Kidney (tissue), 14 donors: ENCODE data around the gene GNPTAB. TPM values are rescaled to one million over a fixed set of nuclear protein-coding genes. Genes with fewer than 3 reads are reported as not detected.

Experiments
- DNase-seq, 5 donors: peaks; one replicate each; pipeline ENCODE4 v3.0.0-alpha.2; 2013 to 2020
- FAIRE-seq: peaks from 2 replicates; lab custom pipeline; 2012; peaks lifted over from hg19 to GRCh38; lab: Jason Lieb, UNC
- H3K27ac ChIP-seq, 2 donors: one replicate each; pipeline ENCODE4 v1.7.0; 2013; ENCODE audit warnings: low read depth in 2 of 2, low read length in 2 of 2, inconsistent platforms in 1 of 2
- H3K27me3 ChIP-seq: one replicate; pipeline ENCODE4 v1.7.1; 2013; ENCODE audit warnings: low read length, inconsistent platforms; ENCODE audit not compliant: control insufficient read depth, insufficient read depth
- H3K36me3 ChIP-seq, 3 donors: one replicate each; pipeline versions ENCODE4 v1.7.0 to v1.7.1; 2013; ENCODE audit warnings: low read length in 3 of 3, control low read depth in 1 of 3, inconsistent platforms in 1 of 3; ENCODE audit not compliant: insufficient read depth in 3 of 3, control insufficient read depth in 2 of 3
- H3K4me1 ChIP-seq, 3 donors: one replicate each; pipeline versions ENCODE4 v1.7.0 to v1.7.1; 2013; ENCODE audit warnings: low read length in 3 of 3, inconsistent platforms in 1 of 3, low read depth in 1 of 3; ENCODE audit not compliant: control insufficient read depth in 2 of 3, insufficient read depth in 2 of 3
- H3K4me3 ChIP-seq, 3 donors: one replicate each; pipeline versions ENCODE4 v1.7.0 to v1.8.1; 2013; ENCODE audit warnings: low read length in 3 of 3, control low read depth in 1 of 3, inconsistent platforms in 1 of 3
- H3K9ac ChIP-seq, 3 donors: one replicate each; pipeline versions ENCODE4 v1.7.0 to v1.7.1; 2013; ENCODE audit warnings: low read length in 3 of 3, control low read depth in 1 of 3, inconsistent platforms in 1 of 3
- H3K9me3 ChIP-seq, 3 donors: one replicate each; pipeline versions ENCODE4 v1.7.0 to v1.7.1; 2013; ENCODE audit warnings: low read length in 3 of 3, control low read depth in 1 of 3, inconsistent platforms in 1 of 3; ENCODE audit not compliant: control insufficient read depth in 2 of 3, insufficient read depth in 1 of 3
- CTCF ChIP-seq: IDR thresholded peaks from 3 replicates; pipeline ENCODE4 v1.5.1; 2012; ENCODE audit warnings: mild to moderate bottlenecking, moderate library complexity, borderline replicate concordance; ENCODE audit not compliant: insufficient read depth; ENCODE audit errors: extremely low read depth
- intact Hi-C: fragments of 100-400 bp; cut with DNase I; formaldehyde crosslinking; loops from one replicate; pipeline ENCODE4 v1.11.1; 2022
- polyA plus RNA-seq: library from polyadenylated mRNA; stranded (reverse); fragments of 350-450 nt; fragmentation: Illumina TruSeq; extraction: RNeasy Lipid Tissue Mini Kit (QIAGEN cat#74804); gene quantifications from one replicate; pipeline ENCODE4 v1.2.3, GENCODE V29; 2014; ENCODE audit warnings: low read depth, low replicate concordance; ENCODE audit not compliant: insufficient read depth
- total RNA-seq: library from RNA; stranded (reverse); fragmentation: NEBNext Ultra II Directional; extraction: Animal tissue kit (Norgen Biotek cat#: 25700); gene quantifications from one replicate; pipeline ENCODE4 v1.2.1, GENCODE V29; 2021
- donor health status: control.
- donor health status: control.
- donor health status: control.
- donor health status: control.
- donor health status: control.
- donor health status: DM: yes; HTN: yes; CAD: no.
- donor health status: Normal renal cell carcinoma (clear cell type).

Gene GNPTAB
- total and polyA plus RNA-seq, 2 donors from 2014 or later, result 17.8 to 46.0 TPM

GRCh38 chr12:101700299-101700820 is 130.4 kb downstream of the GNPTAB start:
- peak overlapping the region in 1 of 2 donors; percentile 3 for H3K27ac ChIP-seq
- H3K4me1 ChIP-seq, result peaks cover 0 to 15% (median 3%) of the 10 kb centered on the region in 3 donors
- H3K4me3 ChIP-seq, result no peak overlapping the region
- DNase-seq (peak in 1 of 5 donors; percentile 7), FAIRE-seq (no peak)
- H3K9ac ChIP-seq, result no peak overlapping the region
- TF ChIP-seq CTCF, result no peak
- no peaks in the 10 kb centered on the region for H3K36me3 ChIP-seq
- intact Hi-C loops, result no loop called here
- no peaks in the 10 kb centered on the region for H3K9me3 ChIP-seq
- no peaks in the 10 kb centered on the region for H3K27me3 ChIP-seq

GRCh38 chr12:101698800-101699347 is 131.9 kb downstream of the GNPTAB start:
- TF ChIP-seq CTCF, result no peak
- H3K9ac ChIP-seq, result peak overlapping the region; percentile 19 to 79 (median 26)
- H3K4me3 ChIP-seq, result peak overlapping the region; percentile 64 to 83 (median 73)
- intact Hi-C loops, result no loop called here
- peak overlapping the region; percentile 88 to 94 for H3K27ac ChIP-seq
- no peak for FAIRE-seq
- peak in 2 of 5 donors; percentile 12 to 34 for DNase-seq
- H3K4me1 ChIP-seq, result peaks cover 0 to 15% (median 3%) of the 10 kb centered on the region in 3 donors
- no peaks in the 10 kb centered on the region for H3K9me3 ChIP-seq
- H3K36me3 ChIP-seq, result no peaks in the 10 kb centered on the region
- H3K27me3 ChIP-seq, result no peaks in the 10 kb centered on the region

GRCh38 chr12:101697930-101698799 is 132.6 kb downstream of the GNPTAB start:
- H3K4me1 ChIP-seq, result peaks cover 0 to 11% (median 3%) of the 10 kb centered on the region in 3 donors
- peak overlapping the region; percentile 64 to 83 (median 73) for H3K4me3 ChIP-seq
- peak overlapping the region; percentile 88 to 94 for H3K27ac ChIP-seq
- DNase-seq, result peak; percentile 51 to 84 (median 70)
- intact Hi-C loops, result no loop called here
- no peak for FAIRE-seq
- no peaks in the 10 kb centered on the region for H3K36me3 ChIP-seq
- H3K27me3 ChIP-seq, result no peaks in the 10 kb centered on the region
- no peaks in the 10 kb centered on the region for H3K9me3 ChIP-seq
- no peak for TF ChIP-seq CTCF
- peak overlapping the region; percentile 37 to 87 (median 79) for H3K9ac ChIP-seq
